PC-3 (cell line): ENCODE data around the gene FBXW4.

Experiments
- EZH2 ChIP-seq: fragments of 300-600 bp; sonication (generic); IDR thresholded peaks from one replicate; pipeline ENCODE4 v1.6.1; 2017; ENCODE audit warnings: antibody characterized with exemption, mild to moderate bottlenecking, low read length; ENCODE audit not compliant: unreplicated experiment
- EZH2phosphoT487 ChIP-seq: fragments of 300-600 bp; sonication (generic); IDR thresholded peaks from 2 replicates; pipeline ENCODE4 v1.6.1; 2018; ENCODE audit warnings: mild to moderate bottlenecking, antibody characterized with exemption, low read length, borderline replicate concordance
- TF ChIP-seq, protein P1 (sequence below): fragments of 300-600 bp; sonication (generic); conservative IDR thresholded peaks from 2 replicates; pipeline ENCODE4 v1.5.1; 2017; ENCODE audit warnings: antibody characterized with exemption, low read depth, mild to moderate bottlenecking, low read length

DNA sequence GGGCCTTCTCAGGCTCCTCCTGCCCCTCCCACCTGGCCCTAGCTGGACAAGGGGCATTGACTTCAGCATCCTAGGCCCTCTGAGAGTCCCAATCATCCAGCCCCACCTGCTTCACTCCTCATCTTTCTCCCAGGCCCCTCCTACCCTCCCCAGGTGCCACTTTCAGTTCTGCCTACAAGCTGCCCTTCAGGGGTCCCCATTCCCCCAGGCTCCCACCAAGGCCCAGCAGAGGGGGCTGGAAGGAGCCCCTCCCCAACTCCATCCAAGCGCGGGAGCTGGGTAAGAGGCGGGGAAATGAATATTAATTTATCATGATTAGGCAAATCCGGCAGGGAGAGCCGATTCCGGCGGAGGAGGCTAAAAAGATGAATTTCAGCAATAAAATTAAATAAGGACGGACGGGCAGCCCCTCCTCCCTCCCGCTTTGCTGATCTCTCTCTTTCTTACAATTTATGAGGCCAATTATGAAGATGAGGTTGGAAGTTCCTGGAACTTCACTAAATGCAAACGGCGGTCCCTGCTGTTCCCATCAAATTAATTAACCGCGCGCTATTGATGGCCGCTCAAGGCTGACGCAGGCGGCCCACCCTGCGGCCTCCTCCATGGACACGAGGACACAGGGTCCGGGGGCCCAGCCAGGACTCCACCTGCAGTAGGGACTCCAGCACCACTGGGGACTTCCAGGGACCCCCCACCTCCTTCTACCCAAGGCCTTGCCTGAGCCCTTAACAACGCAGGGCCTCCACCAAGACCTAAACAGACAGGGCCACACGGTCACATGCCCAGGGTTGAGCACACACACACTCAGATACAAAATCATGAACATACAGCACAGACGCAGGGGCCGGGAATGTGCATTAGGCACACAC is 120.9 kb downstream of the FBXW4 start:
- TF ChIP-seq, protein P1, sequence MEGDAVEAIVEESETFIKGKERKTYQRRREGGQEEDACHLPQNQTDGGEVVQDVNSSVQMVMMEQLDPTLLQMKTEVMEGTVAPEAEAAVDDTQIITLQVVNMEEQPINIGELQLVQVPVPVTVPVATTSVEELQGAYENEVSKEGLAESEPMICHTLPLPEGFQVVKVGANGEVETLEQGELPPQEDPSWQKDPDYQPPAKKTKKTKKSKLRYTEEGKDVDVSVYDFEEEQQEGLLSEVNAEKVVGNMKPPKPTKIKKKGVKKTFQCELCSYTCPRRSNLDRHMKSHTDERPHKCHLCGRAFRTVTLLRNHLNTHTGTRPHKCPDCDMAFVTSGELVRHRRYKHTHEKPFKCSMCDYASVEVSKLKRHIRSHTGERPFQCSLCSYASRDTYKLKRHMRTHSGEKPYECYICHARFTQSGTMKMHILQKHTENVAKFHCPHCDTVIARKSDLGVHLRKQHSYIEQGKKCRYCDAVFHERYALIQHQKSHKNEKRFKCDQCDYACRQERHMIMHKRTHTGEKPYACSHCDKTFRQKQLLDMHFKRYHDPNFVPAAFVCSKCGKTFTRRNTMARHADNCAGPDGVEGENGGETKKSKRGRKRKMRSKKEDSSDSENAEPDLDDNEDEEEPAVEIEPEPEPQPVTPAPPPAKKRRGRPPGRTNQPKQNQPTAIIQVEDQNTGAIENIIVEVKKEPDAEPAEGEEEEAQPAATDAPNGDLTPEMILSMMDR: no peak
- no peak for TF ChIP-seq EZH2
- no peak for TF ChIP-seq EZH2phosphoT487
